Breast epithelium (tissue), 4 donors: ENCODE measurements around the gene WNT1. TPM values are rescaled to one million over a fixed set of nuclear protein-coding genes. Genes with fewer than 3 reads are reported as not detected.
A peak's percentile ranks its signal among the peaks of the same experiment; 100 is the strongest.

ENCODE experiments used
- DNase-seq, 2 donors: peaks; one replicate each; pipeline ENCODE4 v3.0.0-alpha.2; 2019; ENCODE audit warnings: low spot score in 2 of 2
- H3K27ac ChIP-seq, 2 donors: fragments of 200-600 bp; sonication (generic) in 1 of 2; one replicate each; pipeline ENCODE4 v1.5.1; 2016 to 2019; ENCODE audit warnings: mild to moderate bottlenecking in 1 of 2
- H3K27me3 ChIP-seq, 2 donors: fragments of 200-600 bp; sonication (generic) in 1 of 2; one replicate each; pipeline versions ENCODE4 v1.5.1 to v1.6.0; 2017 to 2019; ENCODE audit warnings: control low read depth in 1 of 2, mild to moderate bottlenecking in 1 of 2
- H3K36me3 ChIP-seq: fragments of 200-600 bp; one replicate; pipeline ENCODE4 v1.5.1; 2019
- H3K4me1 ChIP-seq, 2 donors: fragments of 200-600 bp; sonication (generic); one replicate each; pipeline ENCODE4 v1.5.1; 2016 to 2019; ENCODE audit warnings: control low read depth in 1 of 2
- H3K4me3 ChIP-seq, 3 donors: fragments of 200-600 bp; sonication (generic); 1 replicate in 2 of 3; 2 replicates in 1 of 3; pipeline ENCODE4 v1.5.1; 2016 to 2019; ENCODE audit warnings: mild to moderate bottlenecking in 3 of 3, moderate library complexity in 2 of 3
- H3K9me3 ChIP-seq, 2 donors: fragments of 200-600 bp; sonication (generic) in 1 of 2; one replicate each; pipeline ENCODE4 v1.5.1; 2016 to 2019; ENCODE audit warnings: control low read depth in 1 of 2
- CTCF ChIP-seq, 3 donors: fragments of 450-650 bp; IDR thresholded peaks; one replicate each; pipeline ENCODE4 v1.5.1; 2016 to 2017; ENCODE audit warnings: antibody characterized with exemption in 3 of 3, mild to moderate bottlenecking in 3 of 3, moderate library complexity in 3 of 3
- POLR2A ChIP-seq: fragments of 450-650 bp; IDR thresholded peaks from one replicate; pipeline ENCODE4 v1.6.1; 2016; ENCODE audit warnings: antibody characterized with exemption, mild to moderate bottlenecking, moderate library complexity
- POLR2AphosphoS5 ChIP-seq, 3 donors: sonication (generic); formaldehyde crosslinking; IDR thresholded peaks; one replicate each; pipeline ENCODE4 v1.6.1; 2017; ENCODE audit warnings: antibody characterized with exemption in 3 of 3
- intact Hi-C: fragments of 100-400 bp; cut with DNase I; formaldehyde crosslinking; loops from one replicate; pipeline ENCODE4 v1.15.1; 2023; ENCODE audit warnings: low total_unique reads
- total RNA-seq, 3 donors: library from RNA; depleted of rRNA; stranded (reverse); fragments of >200 nt; gene quantifications; one replicate each; pipeline ENCODE4 v1.1.0, GENCODE V29; 2016

Gene WNT1
- total RNA-seq, 3 donors from 2014 or later = not detected

- TF ChIP-seq POLR2A = no peak
- TF ChIP-seq CTCF (IDR thresholded peaks at IDR 0.05) = no peak
- no peak for TF ChIP-seq POLR2AphosphoS5 (IDR thresholded peaks at IDR 0.05)
- peaks cover 15 to 74% of the 10 kb centered on the region in 2 donors for H3K27me3 ChIP-seq
- no peak overlapping the region for H3K27ac ChIP-seq
- no peaks in the 10 kb centered on the region for H3K9me3 ChIP-seq
- H3K4me3 ChIP-seq = no peak overlapping the region
- peaks cover 5 to 14% of the 10 kb centered on the region in 2 donors for H3K4me1 ChIP-seq
- DNase-seq = no peak
- intact Hi-C loops = no loop called here
- H3K36me3 ChIP-seq = no peaks in the 10 kb centered on the region
Observed at GRCh38 chr12:48973531-48973930, 4.6 kb upstream of the WNT1 start.

GRCh38 chr12:48973941-48974673 is 4.0 kb upstream of the WNT1 start:
- Histone ChIP-seq H3K4me1 (peaks cover 5 to 20% of the 10 kb centered on the region in 2 donors), H3K27me3 (peaks cover 14 to 79% of the 10 kb centered on the region in 2 donors), H3K4me3 (no peak overlapping the region), H3K9me3 (no peaks in the 10 kb centered on the region), H3K36me3 (no peaks in the 10 kb centered on the region), H3K27ac (no peak overlapping the region)
- intact Hi-C loops = no loop called here
- TF ChIP-seq POLR2AphosphoS5 (IDR thresholded peaks at IDR 0.05) = no peak
- DNase-seq = no peak

GRCh38 chr12:48977290-48978281 is 536 bp upstream of the WNT1 start:
- Histone ChIP-seq H3K27ac (no peak overlapping the region), H3K4me3 (peak overlapping the region; percentile 36 to 66 (median 42)), H3K36me3 (no peaks in the 10 kb centered on the region), H3K9me3 (no peaks in the 10 kb centered on the region), H3K27me3 (peaks cover 3 to 73% of the 10 kb centered on the region in 2 donors), H3K4me1 (peaks cover 18 to 32% of the 10 kb centered on the region in 2 donors)
- no peak for DNase-seq
- no peak for TF ChIP-seq POLR2AphosphoS5 (IDR thresholded peaks at IDR 0.05)
- peak; percentile 56 to 79 (median 67) for TF ChIP-seq CTCF (IDR thresholded peaks at IDR 0.05)
- intact Hi-C loops = no loop called here

GRCh38 chr12:48978741-48979601 is 849 bp downstream of the WNT1 start:
- H3K4me3 ChIP-seq = peak overlapping the region; percentile 36 to 66 (median 42)
- H3K27ac ChIP-seq = no peak overlapping the region
- TF ChIP-seq POLR2A (no peak), POLR2AphosphoS5 (IDR thresholded peaks at IDR 0.05) (no peak), CTCF (IDR thresholded peaks at IDR 0.05) (no peak)
- no peaks in the 10 kb centered on the region for H3K9me3 ChIP-seq
- no peaks in the 10 kb centered on the region for H3K36me3 ChIP-seq
- intact Hi-C loops = no loop called here
- peaks cover 3 to 59% of the 10 kb centered on the region in 2 donors for H3K27me3 ChIP-seq
- DNase-seq = no peak
- H3K4me1 ChIP-seq = peaks cover 18 to 32% of the 10 kb centered on the region in 2 donors
